HepG2 (cell line): ENCODE measurements around the gene ZNF385B. TPM values are rescaled to one million over a fixed set of nuclear protein-coding genes. Genes with fewer than 3 reads are reported as not detected.

ENCODE experiments used
- AHR ChIP-seq: IDR thresholded peaks from 2 replicates; pipeline ENCODE4 v1.6.1; 2018; ENCODE audit warnings: missing genetic modification reagents, missing compliant biosample characterization
- KLF6 ChIP-seq: IDR thresholded peaks from 2 replicates; pipeline ENCODE4 v1.8.0; 2016; ENCODE audit warnings: missing biosample characterization, missing genetic modification reagents
- NCOA2 ChIP-seq: sonication (generic); formaldehyde crosslinking; IDR thresholded peaks from 2 replicates; pipeline ENCODE4 v1.8.0; 2022; ENCODE audit warnings: inconsistent platforms
- NR1H2 ChIP-seq: sonication (generic); formaldehyde crosslinking; IDR thresholded peaks from 2 replicates; pipeline ENCODE4 v1.8.1; 2022; ENCODE audit warnings: low read depth, missing genetic modification reagents, borderline replicate concordance
- REPIN1 ChIP-seq: sonication (generic); formaldehyde crosslinking; IDR thresholded peaks from 2 replicates; pipeline ENCODE4 v1.8.0; 2022; ENCODE audit warnings: missing genetic modification reagents, low read depth, mild to moderate bottlenecking, borderline replicate concordance
- SETDB1 ChIP-seq: sonication (generic); formaldehyde crosslinking; IDR thresholded peaks from 2 replicates; pipeline ENCODE4 v1.5.1; 2020; ENCODE audit warnings: missing genetic modification reagents, mild to moderate bottlenecking, borderline replicate concordance
- TCF7 ChIP-seq: sonication (generic); IDR thresholded peaks from 2 replicates; pipeline ENCODE4 v1.6.1; 2016; ENCODE audit warnings: antibody characterized with exemption, low read depth
- ZNF205 ChIP-seq: IDR thresholded peaks from 2 replicates; pipeline ENCODE4 v1.6.1; 2018; ENCODE audit warnings: missing biosample characterization, missing genetic modification reagents
- ZNF558 ChIP-seq: sonication (generic); formaldehyde crosslinking; IDR thresholded peaks from 2 replicates; pipeline ENCODE4 v1.9.0; 2022; ENCODE audit warnings: mild to moderate bottlenecking, missing genetic modification reagents, borderline replicate concordance
- ZNF678 ChIP-seq: sonication (generic); formaldehyde crosslinking; IDR thresholded peaks from 2 replicates; pipeline ENCODE4 v1.4.0; 2020; ENCODE audit warnings: mild to moderate bottlenecking, missing genetic modification reagents
- ZNF75D ChIP-seq: sonication (generic); formaldehyde crosslinking; IDR thresholded peaks from 2 replicates; pipeline ENCODE4 v1.8.1; 2023; ENCODE audit warnings: missing genetic modification reagents, mild to moderate bottlenecking, borderline replicate concordance
- polyA plus RNA-seq, 8 experiments: library from polyadenylated mRNA; depleted of rRNA in 3 of 8; stranded (reverse) in 7 of 8; unstranded in 1 of 8; fragments of >200 nt; fragmentation: Illumina TruSeq in 4 of 8; extraction: Trizol in 4 of 8; gene quantifications; 2 replicates each; pipeline versions ENCODE4 v1.2.1 to v1.2.3, GENCODE V29; 2011 to 2016; ENCODE audit warnings: low read depth in 4 of 8, missing spikeins in 1 of 8, mixed read lengths in 1 of 8; ENCODE audit not compliant: insufficient read depth in 1 of 8
- total RNA-seq, 5 experiments: library from RNA; depleted of rRNA; stranded (reverse); fragments of >200 nt; fragmentation: Illumina TruSeq; extraction: Trizol; gene quantifications; 2 replicates each; pipeline ENCODE4 v1.2.3, GENCODE V29; 2016; ENCODE audit warnings: low read depth in 1 of 5
- TF ChIP-seq, protein P1 (sequence below): IDR thresholded peaks from 2 replicates; pipeline ENCODE4 v1.6.1; 2016; ENCODE audit warnings: missing biosample characterization, missing genetic modification reagents, low read depth
- TF ChIP-seq, protein P2 (sequence below): sonication (generic); formaldehyde crosslinking; IDR thresholded peaks from 2 replicates; pipeline ENCODE4 v1.4.0; 2020; ENCODE audit warnings: missing genetic modification reagents
- TF ChIP-seq, protein P3 (sequence below): sonication (generic); formaldehyde crosslinking; IDR thresholded peaks from 2 replicates; pipeline ENCODE4 v1.4.0; 2020; ENCODE audit warnings: mild to moderate bottlenecking, missing genetic modification reagents
- TF ChIP-seq, protein P4 (sequence below): IDR thresholded peaks from 2 replicates; pipeline ENCODE4 v1.6.1; 2016; ENCODE audit warnings: low read depth, control low read depth
- TF ChIP-seq, protein P5 (sequence below): sonication (generic); formaldehyde crosslinking; conservative IDR thresholded peaks from 2 replicates; pipeline ENCODE4 v1.5.0; 2020; ENCODE audit warnings: missing genetic modification reagents

ZNF385B gene
- total and polyA plus RNA-seq, 2 of the 13 experiments (the other 11 are each of a cell fraction or from before 2014, with no cell fraction given): 3.3 to 6.7 TPM

DNA sequence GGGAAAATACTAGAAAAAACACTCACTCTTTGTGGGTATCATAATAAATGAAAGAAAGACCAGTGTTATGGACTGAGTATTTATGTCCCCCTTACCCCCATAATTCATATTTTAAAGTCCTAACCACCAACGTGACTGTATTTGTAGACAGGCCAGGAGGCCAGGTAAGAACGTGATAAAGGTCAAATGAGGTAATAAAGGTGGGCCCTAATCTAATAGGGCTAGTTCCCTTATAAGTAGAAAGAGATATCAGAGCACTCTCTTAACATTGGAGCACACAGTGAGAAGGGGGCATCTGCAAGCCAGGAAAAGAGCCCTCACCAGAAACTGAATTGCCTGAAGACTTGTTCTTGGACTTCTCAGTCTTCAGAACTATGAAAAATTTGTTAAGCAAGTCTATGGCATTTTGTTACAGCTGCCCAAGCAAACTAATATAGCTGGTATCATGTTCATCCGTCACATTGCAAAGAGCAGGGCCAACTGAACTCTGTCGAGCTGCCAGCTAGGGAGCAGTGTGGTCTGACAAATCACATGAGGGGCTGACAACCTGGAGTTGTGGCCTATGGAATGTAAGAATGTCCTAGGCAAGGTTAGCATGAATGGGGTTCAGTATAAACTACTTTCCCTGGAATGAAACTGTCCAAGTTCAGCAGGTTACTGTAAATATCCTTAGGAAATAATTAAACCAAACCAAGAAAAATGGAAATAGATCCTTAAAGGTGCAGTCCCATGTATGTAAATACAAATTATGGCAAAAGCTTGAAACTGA, 280.9 kb downstream of the ZNF385B start (continued):
- TF ChIP-seq, protein P1, sequence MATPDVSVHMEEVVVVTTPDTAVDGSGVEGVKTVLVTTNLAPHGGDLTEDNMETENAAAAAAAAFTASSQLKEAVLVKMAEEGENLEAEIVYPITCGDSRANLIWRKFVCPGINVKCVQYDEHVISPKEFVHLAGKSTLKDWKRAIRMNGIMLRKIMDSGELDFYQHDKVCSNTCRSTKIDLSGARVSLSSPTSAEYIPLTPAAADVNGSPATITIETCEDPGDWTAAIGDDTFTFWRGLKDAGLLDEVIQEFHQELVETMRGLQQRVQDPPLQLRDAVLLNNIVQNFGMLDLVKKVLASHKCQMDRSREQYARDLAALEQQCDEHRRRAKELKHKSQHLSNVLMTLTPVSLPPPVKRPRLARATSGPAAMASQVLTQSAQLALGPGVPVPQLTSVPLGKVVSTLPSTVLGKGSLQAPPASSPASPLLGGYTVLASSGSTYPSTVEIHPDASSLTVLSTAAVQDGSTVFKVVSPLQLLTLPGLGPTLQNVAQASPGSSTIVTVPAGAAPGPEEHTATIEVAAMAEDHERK: no peak
- TF ChIP-seq, protein P2, sequence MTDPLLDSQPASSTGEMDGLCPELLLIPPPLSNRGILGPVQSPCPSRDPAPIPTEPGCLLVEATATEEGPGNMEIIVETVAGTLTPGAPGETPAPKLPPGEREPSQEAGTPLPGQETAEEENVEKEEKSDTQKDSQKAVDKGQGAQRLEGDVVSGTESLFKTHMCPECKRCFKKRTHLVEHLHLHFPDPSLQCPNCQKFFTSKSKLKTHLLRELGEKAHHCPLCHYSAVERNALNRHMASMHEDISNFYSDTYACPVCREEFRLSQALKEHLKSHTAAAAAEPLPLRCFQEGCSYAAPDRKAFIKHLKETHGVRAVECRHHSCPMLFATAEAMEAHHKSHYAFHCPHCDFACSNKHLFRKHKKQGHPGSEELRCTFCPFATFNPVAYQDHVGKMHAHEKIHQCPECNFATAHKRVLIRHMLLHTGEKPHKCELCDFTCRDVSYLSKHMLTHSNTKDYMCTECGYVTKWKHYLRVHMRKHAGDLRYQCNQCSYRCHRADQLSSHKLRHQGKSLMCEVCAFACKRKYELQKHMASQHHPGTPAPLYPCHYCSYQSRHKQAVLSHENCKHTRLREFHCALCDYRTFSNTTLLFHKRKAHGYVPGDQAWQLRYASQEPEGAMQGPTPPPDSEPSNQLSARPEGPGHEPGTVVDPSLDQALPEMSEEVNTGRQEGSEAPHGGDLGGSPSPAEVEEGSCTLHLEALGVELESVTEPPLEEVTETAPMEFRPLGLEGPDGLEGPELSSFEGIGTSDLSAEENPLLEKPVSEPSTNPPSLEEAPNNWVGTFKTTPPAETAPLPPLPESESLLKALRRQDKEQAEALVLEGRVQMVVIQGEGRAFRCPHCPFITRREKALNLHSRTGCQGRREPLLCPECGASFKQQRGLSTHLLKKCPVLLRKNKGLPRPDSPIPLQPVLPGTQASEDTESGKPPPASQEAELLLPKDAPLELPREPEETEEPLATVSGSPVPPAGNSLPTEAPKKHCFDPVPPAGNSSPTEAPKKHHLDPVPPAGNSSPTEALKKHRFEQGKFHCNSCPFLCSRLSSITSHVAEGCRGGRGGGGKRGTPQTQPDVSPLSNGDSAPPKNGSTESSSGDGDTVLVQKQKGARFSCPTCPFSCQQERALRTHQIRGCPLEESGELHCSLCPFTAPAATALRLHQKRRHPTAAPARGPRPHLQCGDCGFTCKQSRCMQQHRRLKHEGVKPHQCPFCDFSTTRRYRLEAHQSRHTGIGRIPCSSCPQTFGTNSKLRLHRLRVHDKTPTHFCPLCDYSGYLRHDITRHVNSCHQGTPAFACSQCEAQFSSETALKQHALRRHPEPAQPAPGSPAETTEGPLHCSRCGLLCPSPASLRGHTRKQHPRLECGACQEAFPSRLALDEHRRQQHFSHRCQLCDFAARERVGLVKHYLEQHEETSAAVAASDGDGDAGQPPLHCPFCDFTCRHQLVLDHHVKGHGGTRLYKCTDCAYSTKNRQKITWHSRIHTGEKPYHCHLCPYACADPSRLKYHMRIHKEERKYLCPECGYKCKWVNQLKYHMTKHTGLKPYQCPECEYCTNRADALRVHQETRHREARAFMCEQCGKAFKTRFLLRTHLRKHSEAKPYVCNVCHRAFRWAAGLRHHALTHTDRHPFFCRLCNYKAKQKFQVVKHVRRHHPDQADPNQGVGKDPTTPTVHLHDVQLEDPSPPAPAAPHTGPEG (CRISPR knock-in tag): 0 out of 2 replicates have a peak, but pooled peaks have one; percentile 21
- TF ChIP-seq ZNF75D (CRISPR knock-in tag): no peak
- peak; percentile 57; the same call in 1 of the 2 replicates for TF ChIP-seq ZNF205 (CRISPR knock-in tag)
- TF ChIP-seq NCOA2 (CRISPR knock-in tag): peak; percentile 68
- no peak for TF ChIP-seq AHR (CRISPR knock-in tag)
- TF ChIP-seq, protein P3, sequence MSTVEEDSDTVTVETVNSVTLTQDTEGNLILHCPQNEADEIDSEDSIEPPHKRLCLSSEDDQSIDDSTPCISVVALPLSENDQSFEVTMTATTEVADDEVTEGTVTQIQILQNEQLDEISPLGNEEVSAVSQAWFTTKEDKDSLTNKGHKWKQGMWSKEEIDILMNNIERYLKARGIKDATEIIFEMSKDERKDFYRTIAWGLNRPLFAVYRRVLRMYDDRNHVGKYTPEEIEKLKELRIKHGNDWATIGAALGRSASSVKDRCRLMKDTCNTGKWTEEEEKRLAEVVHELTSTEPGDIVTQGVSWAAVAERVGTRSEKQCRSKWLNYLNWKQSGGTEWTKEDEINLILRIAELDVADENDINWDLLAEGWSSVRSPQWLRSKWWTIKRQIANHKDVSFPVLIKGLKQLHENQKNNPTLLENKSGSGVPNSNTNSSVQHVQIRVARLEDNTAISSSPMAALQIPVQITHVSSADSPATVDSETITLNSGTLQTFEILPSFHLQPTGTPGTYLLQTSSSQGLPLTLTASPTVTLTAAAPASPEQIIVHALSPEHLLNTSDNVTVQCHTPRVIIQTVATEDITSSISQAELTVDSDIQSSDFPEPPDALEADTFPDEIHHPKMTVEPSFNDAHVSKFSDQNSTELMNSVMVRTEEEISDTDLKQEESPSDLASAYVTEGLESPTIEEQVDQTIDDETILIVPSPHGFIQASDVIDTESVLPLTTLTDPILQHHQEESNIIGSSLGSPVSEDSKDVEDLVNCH (CRISPR knock-in tag): no peak
- no peak for TF ChIP-seq ZNF678 (CRISPR knock-in tag)
- TF ChIP-seq SETDB1 (CRISPR knock-in tag): no peak
- no peak for TF ChIP-seq NR1H2 (CRISPR knock-in tag)
- no peak for TF ChIP-seq KLF6 (CRISPR knock-in tag)
- TF ChIP-seq, protein P4, sequence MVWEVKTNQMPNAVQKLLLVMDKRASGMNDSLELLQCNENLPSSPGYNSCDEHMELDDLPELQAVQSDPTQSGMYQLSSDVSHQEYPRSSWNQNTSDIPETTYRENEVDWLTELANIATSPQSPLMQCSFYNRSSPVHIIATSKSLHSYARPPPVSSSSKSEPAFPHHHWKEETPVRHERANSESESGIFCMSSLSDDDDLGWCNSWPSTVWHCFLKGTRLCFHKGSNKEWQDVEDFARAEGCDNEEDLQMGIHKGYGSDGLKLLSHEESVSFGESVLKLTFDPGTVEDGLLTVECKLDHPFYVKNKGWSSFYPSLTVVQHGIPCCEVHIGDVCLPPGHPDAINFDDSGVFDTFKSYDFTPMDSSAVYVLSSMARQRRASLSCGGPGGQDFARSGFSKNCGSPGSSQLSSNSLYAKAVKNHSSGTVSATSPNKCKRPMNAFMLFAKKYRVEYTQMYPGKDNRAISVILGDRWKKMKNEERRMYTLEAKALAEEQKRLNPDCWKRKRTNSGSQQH (CRISPR knock-in tag): no peak
- TF ChIP-seq TCF7: no peak
- TF ChIP-seq, protein P5, sequence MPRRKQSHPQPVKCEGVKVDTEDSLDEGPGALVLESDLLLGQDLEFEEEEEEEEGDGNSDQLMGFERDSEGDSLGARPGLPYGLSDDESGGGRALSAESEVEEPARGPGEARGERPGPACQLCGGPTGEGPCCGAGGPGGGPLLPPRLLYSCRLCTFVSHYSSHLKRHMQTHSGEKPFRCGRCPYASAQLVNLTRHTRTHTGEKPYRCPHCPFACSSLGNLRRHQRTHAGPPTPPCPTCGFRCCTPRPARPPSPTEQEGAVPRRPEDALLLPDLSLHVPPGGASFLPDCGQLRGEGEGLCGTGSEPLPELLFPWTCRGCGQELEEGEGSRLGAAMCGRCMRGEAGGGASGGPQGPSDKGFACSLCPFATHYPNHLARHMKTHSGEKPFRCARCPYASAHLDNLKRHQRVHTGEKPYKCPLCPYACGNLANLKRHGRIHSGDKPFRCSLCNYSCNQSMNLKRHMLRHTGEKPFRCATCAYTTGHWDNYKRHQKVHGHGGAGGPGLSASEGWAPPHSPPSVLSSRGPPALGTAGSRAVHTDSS (CRISPR knock-in tag): no peak
- 0 out of 2 replicates have a peak, but pooled peaks have one; percentile 48 for TF ChIP-seq REPIN1
- no peak for TF ChIP-seq ZNF558 (CRISPR knock-in tag)
